SK-N-SH treated with all-trans-retinoic acid at 6 μM for 48 hours (cell line): ENCODE results near the gene IFIT5.

Source experiments
- ATAC-seq: fragments of 200-7000 bp; cut with Tn5 transposase; 3 replicates; pipeline ENCODE4 v1.9.1; 2020; ENCODE audit warnings: mild to moderate bottlenecking, moderate library complexity
- ARNTL ChIP-seq: fragments of 450-650 bp; formaldehyde crosslinking; IDR thresholded peaks from 2 replicates; pipeline ENCODE4 v1.5.0; 2020; ENCODE audit warnings: low read depth, mild to moderate bottlenecking, moderate library complexity, borderline replicate concordance
- BACH2 ChIP-seq: fragments of 250-450 bp; sonication (Bioruptor Pico); IDR thresholded peaks from 2 replicates; pipeline ENCODE4 v1.9.0; 2021; ENCODE audit warnings: mild to moderate bottlenecking, borderline replicate concordance
- CSDC2 ChIP-seq: fragments of 250-450 bp; sonication (Bioruptor Pico); IDR thresholded peaks from 2 replicates; pipeline ENCODE4 v1.5.0; 2020; ENCODE audit warnings: mild to moderate bottlenecking, moderate library complexity
- ESRRG ChIP-seq: fragments of 250-450 bp; sonication (Bioruptor Pico); IDR thresholded peaks from 2 replicates; pipeline ENCODE4 v1.6.1; 2021; ENCODE audit warnings: mild to moderate bottlenecking
- GLIS3 ChIP-seq: fragments of 250-450 bp; sonication (Bioruptor Pico); IDR thresholded peaks from 2 replicates; pipeline ENCODE4 v1.5.0; 2020; ENCODE audit warnings: mild to moderate bottlenecking, moderate library complexity
- OSR1 ChIP-seq: fragments of 250-450 bp; sonication (Bioruptor Pico); IDR thresholded peaks from 2 replicates; pipeline ENCODE4 v1.8.0; 2022; ENCODE audit warnings: moderate library complexity, mild to moderate bottlenecking, inconsistent platforms
- PPARA ChIP-seq: fragments of 250-450 bp; sonication (Bioruptor Pico); IDR thresholded peaks from 2 replicates; pipeline ENCODE4 v1.5.0; 2020; ENCODE audit warnings: mild to moderate bottlenecking, borderline replicate concordance
- RARB ChIP-seq: fragments of 250-450 bp; sonication (Bioruptor Pico); IDR thresholded peaks from 2 replicates; pipeline ENCODE4 v1.8.0; 2021; ENCODE audit warnings: mild to moderate bottlenecking, moderate library complexity
- SNAI2 ChIP-seq: fragments of 250-450 bp; sonication (Bioruptor Pico); IDR thresholded peaks from 2 replicates; pipeline ENCODE4 v1.5.0; 2020; ENCODE audit warnings: mild to moderate bottlenecking, moderate library complexity
- TCF4 ChIP-seq: fragments of 250-450 bp; sonication (Bioruptor Pico); IDR thresholded peaks from 2 replicates; pipeline ENCODE4 v1.8.0; 2021; ENCODE audit warnings: mild to moderate bottlenecking, moderate library complexity, borderline replicate concordance
- TOX ChIP-seq: fragments of 250-450 bp; sonication (Bioruptor Pico); IDR thresholded peaks from 2 replicates; pipeline ENCODE4 v1.8.0; 2021; ENCODE audit warnings: mild to moderate bottlenecking, moderate library complexity, borderline replicate concordance
- ZC3H10 ChIP-seq: fragments of 250-450 bp; sonication (Bioruptor Pico); IDR thresholded peaks from 2 replicates; pipeline ENCODE4 v1.5.1; 2021; ENCODE audit warnings: mild to moderate bottlenecking, moderate library complexity
- ZFP3 ChIP-seq: fragments of 250-450 bp; sonication (Bioruptor Pico); IDR thresholded peaks from 2 replicates; pipeline ENCODE4 v1.5.0; 2020; ENCODE audit warnings: mild to moderate bottlenecking, moderate library complexity
- ZFP30 ChIP-seq: fragments of 450-650 bp; formaldehyde crosslinking; IDR thresholded peaks from 2 replicates; pipeline ENCODE4 v1.5.0; 2022; ENCODE audit warnings: mild to moderate bottlenecking, moderate library complexity
- ZNF565 ChIP-seq: fragments of 450-650 bp; formaldehyde crosslinking; conservative IDR thresholded peaks from 2 replicates; pipeline ENCODE4 v1.5.0; 2020; ENCODE audit warnings: low read depth, mild to moderate bottlenecking, moderate library complexity
- ZNF70 ChIP-seq: fragments of 450-650 bp; formaldehyde crosslinking; IDR thresholded peaks from 2 replicates; pipeline ENCODE4 v1.5.0; 2020; ENCODE audit warnings: mild to moderate bottlenecking, moderate library complexity
- ZNF8 ChIP-seq: fragments of 450-650 bp; formaldehyde crosslinking; IDR thresholded peaks from 2 replicates; pipeline ENCODE4 v1.5.0; 2020; ENCODE audit warnings: mild to moderate bottlenecking, moderate library complexity
- TF ChIP-seq, protein P1 (sequence below): fragments of 250-450 bp; sonication (Bioruptor Pico); IDR thresholded peaks from 2 replicates; pipeline ENCODE4 v1.5.0; 2020; ENCODE audit warnings: mild to moderate bottlenecking, moderate library complexity
- TF ChIP-seq, protein P2 (sequence below): fragments of 250-450 bp; sonication (Bioruptor Pico); IDR thresholded peaks from 2 replicates; pipeline ENCODE4 v1.8.0; 2021; ENCODE audit warnings: low read depth, mild to moderate bottlenecking, moderate library complexity, borderline replicate concordance
- TF ChIP-seq, protein P3 (sequence below): fragments of 250-450 bp; sonication (Bioruptor Pico); IDR thresholded peaks from 2 replicates; pipeline ENCODE4 v1.5.1; 2021; ENCODE audit warnings: mild to moderate bottlenecking, moderate library complexity
- TF ChIP-seq, protein P4 (sequence below): fragments of 250-450 bp; sonication (Bioruptor Pico); IDR thresholded peaks from 2 replicates; pipeline ENCODE4 v1.8.0; 2020; ENCODE audit warnings: mild to moderate bottlenecking, moderate library complexity, borderline replicate concordance
- TF ChIP-seq, protein P5 (sequence below): fragments of 250-450 bp; sonication (Bioruptor Pico); IDR thresholded peaks from 2 replicates; pipeline ENCODE4 v1.5.1; 2020; ENCODE audit warnings: low read depth, mild to moderate bottlenecking, moderate library complexity

The IFIT5 gene

DNA sequence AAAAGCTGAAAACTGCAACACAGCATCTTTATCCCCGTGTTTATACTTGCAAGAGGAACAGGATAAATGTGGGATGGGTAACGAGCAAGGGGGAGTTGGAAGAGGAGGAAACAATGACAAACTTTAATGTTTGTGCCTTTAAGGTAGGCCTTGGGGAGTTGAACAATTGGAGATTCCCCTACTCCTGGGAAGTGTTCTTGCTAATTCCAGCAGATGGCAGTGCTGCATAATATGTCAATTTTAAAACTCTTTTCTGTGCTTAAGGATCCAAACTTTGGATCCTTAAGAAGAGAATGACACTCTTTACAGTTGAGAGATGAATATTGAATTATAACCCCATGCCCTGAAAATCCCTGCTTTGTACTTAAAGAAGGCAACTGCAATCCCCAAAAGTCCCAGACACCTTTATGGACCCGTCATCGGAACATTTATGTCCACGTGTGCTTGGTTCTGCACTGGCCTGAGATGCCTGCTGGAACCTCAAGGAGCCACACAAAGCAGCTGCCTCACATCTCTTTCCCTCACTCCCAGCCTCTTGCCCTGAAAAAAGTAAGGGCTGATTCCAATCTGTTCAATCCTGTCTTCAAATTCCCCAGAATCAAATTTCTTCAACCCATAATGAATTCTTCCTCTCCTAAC, 12.0 kb downstream of the IFIT5 start:
- TF ChIP-seq RARB (CRISPR knock-in tag) (no peak), ARNTL (CRISPR knock-in tag) (no peak), ZNF565 (CRISPR knock-in tag) (no peak), ZC3H10 (CRISPR knock-in tag) (no peak), OSR1 (CRISPR knock-in tag) (no peak), TCF4 (CRISPR knock-in tag) (no peak), BACH2 (CRISPR knock-in tag) (no peak)
- TF ChIP-seq, protein P1, sequence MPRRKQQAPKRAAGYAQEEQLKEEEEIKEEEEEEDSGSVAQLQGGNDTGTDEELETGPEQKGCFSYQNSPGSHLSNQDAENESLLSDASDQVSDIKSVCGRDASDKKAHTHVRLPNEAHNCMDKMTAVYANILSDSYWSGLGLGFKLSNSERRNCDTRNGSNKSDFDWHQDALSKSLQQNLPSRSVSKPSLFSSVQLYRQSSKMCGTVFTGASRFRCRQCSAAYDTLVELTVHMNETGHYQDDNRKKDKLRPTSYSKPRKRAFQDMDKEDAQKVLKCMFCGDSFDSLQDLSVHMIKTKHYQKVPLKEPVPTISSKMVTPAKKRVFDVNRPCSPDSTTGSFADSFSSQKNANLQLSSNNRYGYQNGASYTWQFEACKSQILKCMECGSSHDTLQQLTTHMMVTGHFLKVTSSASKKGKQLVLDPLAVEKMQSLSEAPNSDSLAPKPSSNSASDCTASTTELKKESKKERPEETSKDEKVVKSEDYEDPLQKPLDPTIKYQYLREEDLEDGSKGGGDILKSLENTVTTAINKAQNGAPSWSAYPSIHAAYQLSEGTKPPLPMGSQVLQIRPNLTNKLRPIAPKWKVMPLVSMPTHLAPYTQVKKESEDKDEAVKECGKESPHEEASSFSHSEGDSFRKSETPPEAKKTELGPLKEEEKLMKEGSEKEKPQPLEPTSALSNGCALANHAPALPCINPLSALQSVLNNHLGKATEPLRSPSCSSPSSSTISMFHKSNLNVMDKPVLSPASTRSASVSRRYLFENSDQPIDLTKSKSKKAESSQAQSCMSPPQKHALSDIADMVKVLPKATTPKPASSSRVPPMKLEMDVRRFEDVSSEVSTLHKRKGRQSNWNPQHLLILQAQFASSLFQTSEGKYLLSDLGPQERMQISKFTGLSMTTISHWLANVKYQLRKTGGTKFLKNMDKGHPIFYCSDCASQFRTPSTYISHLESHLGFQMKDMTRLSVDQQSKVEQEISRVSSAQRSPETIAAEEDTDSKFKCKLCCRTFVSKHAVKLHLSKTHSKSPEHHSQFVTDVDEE: no peak
- TF ChIP-seq, protein P2, sequence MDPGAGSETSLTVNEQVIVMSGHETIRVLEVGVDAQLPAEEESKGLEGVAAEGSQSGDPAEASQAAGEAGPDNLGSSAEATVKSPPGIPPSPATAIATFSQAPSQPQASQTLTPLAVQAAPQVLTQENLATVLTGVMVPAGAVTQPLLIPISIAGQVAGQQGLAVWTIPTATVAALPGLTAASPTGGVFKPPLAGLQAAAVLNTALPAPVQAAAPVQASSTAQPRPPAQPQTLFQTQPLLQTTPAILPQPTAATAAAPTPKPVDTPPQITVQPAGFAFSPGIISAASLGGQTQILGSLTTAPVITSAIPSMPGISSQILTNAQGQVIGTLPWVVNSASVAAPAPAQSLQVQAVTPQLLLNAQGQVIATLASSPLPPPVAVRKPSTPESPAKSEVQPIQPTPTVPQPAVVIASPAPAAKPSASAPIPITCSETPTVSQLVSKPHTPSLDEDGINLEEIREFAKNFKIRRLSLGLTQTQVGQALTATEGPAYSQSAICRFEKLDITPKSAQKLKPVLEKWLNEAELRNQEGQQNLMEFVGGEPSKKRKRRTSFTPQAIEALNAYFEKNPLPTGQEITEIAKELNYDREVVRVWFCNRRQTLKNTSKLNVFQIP (CRISPR knock-in tag): no peak
- TF ChIP-seq, protein P3, sequence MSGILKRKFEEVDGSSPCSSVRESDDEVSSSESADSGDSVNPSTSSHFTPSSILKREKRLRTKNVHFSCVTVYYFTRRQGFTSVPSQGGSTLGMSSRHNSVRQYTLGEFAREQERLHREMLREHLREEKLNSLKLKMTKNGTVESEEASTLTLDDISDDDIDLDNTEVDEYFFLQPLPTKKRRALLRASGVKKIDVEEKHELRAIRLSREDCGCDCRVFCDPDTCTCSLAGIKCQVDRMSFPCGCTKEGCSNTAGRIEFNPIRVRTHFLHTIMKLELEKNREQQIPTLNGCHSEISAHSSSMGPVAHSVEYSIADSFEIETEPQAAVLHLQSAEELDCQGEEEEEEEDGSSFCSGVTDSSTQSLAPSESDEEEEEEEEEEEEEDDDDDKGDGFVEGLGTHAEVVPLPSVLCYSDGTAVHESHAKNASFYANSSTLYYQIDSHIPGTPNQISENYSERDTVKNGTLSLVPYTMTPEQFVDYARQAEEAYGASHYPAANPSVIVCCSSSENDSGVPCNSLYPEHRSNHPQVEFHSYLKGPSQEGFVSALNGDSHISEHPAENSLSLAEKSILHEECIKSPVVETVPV (CRISPR knock-in tag): no peak
- TF ChIP-seq, protein P4, sequence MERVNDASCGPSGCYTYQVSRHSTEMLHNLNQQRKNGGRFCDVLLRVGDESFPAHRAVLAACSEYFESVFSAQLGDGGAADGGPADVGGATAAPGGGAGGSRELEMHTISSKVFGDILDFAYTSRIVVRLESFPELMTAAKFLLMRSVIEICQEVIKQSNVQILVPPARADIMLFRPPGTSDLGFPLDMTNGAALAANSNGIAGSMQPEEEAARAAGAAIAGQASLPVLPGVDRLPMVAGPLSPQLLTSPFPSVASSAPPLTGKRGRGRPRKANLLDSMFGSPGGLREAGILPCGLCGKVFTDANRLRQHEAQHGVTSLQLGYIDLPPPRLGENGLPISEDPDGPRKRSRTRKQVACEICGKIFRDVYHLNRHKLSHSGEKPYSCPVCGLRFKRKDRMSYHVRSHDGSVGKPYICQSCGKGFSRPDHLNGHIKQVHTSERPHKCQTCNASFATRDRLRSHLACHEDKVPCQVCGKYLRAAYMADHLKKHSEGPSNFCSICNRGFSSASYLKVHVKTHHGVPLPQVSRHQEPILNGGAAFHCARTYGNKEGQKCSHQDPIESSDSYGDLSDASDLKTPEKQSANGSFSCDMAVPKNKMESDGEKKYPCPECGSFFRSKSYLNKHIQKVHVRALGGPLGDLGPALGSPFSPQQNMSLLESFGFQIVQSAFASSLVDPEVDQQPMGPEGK (CRISPR knock-in tag): no peak
- ATAC-seq: peak; percentile 88

DNA sequence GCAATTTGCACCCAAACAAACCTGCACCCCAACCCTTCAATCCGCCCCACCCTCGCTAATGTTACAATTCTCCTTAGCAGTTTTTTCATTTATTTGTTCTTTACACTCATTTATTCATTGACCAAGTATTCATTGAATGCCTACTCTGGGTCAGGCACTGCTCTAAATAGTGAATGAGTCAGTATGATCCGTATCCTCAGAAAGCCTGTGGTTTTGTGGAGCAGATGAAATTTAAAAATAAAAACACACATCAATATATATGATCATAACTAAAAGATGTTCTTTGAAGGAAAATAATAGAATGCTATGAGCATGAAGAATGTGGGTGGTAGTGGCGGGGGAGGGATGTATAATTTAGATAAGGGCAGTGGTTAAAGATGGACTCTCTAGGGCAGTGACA, 13.3 kb downstream of the IFIT5 start:
- no peak for TF ChIP-seq ZNF70 (CRISPR knock-in tag)
- TF ChIP-seq RARB (CRISPR knock-in tag): no peak
- TF ChIP-seq ZNF8: no peak
- ATAC-seq: peak; percentile 79

DNA sequence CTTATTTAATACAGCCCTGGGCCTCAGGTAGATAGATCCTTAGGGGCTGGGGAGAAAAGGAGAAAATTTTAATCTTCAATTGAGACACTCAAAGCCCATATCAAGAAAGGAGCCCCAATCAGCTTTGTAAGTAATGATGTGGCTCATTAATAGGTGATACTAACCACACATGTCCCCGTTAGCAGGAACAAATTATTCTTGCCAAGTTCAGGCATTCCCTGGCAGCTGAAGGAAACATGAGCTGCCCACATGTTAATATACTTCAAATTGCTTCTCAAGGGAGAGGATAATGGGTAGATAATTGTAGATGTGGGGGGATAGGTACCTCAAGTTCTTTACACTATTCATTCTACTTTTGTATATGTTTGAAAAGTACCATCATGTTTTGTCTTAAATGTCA, 14.5 kb downstream of the IFIT5 start:
- ATAC-seq: no peak

More for the DNA sequence above, 14.5 kb downstream of the IFIT5 start:
- no peak for TF ChIP-seq PPARA (CRISPR knock-in tag)
- no peak for TF ChIP-seq ZFP3
- TF ChIP-seq BACH2 (CRISPR knock-in tag): no peak
- TF ChIP-seq TCF4 (CRISPR knock-in tag): no peak
- TF ChIP-seq RARB (CRISPR knock-in tag): no peak
- no peak for TF ChIP-seq OSR1 (CRISPR knock-in tag)
- TF ChIP-seq TOX (CRISPR knock-in tag): no peak
- TF ChIP-seq SNAI2 (CRISPR knock-in tag): no peak
- no peak for TF ChIP-seq CSDC2 (CRISPR knock-in tag)
- TF ChIP-seq, protein P5, sequence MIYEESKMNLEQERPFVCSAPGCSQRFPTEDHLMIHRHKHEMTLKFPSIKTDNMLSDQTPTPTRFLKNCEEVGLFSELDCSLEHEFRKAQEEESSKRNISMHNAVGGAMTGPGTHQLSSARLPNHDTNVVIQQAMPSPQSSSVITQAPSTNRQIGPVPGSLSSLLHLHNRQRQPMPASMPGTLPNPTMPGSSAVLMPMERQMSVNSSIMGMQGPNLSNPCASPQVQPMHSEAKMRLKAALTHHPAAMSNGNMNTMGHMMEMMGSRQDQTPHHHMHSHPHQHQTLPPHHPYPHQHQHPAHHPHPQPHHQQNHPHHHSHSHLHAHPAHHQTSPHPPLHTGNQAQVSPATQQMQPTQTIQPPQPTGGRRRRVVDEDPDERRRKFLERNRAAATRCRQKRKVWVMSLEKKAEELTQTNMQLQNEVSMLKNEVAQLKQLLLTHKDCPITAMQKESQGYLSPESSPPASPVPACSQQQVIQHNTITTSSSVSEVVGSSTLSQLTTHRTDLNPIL: no peak
- TF ChIP-seq ESRRG: no peak
- TF ChIP-seq ZC3H10 (CRISPR knock-in tag): no peak
- TF ChIP-seq, protein P3 (CRISPR knock-in tag): no peak
- no peak for TF ChIP-seq ZFP30 (CRISPR knock-in tag)
- TF ChIP-seq, protein P4 (CRISPR knock-in tag): no peak
- TF ChIP-seq, protein P2 (CRISPR knock-in tag): no peak
- no peak for TF ChIP-seq GLIS3 (CRISPR knock-in tag)
- TF ChIP-seq, all 23 proteins: peak for 0
